HCT116 (cell line): Measurements from ENCODE around the gene TARS1.

Experiments
- ATF3 ChIP-seq: IDR thresholded peaks from 2 replicates; pipeline ENCODE4 v1.6.1; 2012
- CTCF ChIP-seq, 3 experiments: fragments of 200-600 bp in 1 of 3; sonication (generic) in 1 of 3; IDR thresholded peaks in 2 of 3; conservative IDR thresholded peaks in 1 of 3; 2 replicates each; pipeline ENCODE4 v1.5.1; 2012 to 2017; ENCODE audit warnings: low read depth in 2 of 3, low read length in 2 of 3, antibody characterized with exemption in 1 of 3, borderline replicate concordance in 1 of 3, control low read depth in 1 of 3, mild to moderate bottlenecking in 1 of 3, mixed read lengths in 1 of 3, mixed run types in 1 of 3, moderate library complexity in 1 of 3; ENCODE audit not compliant: insufficient read depth in 1 of 3
- EGR1 ChIP-seq: IDR thresholded peaks from 2 replicates; pipeline ENCODE4 v1.6.1; 2012; ENCODE audit warnings: low read depth
- EZH2phosphoT487 ChIP-seq: fragments of 200-600 bp; IDR thresholded peaks from 2 replicates; pipeline ENCODE4 v1.6.1; 2018; ENCODE audit warnings: antibody characterized with exemption, borderline replicate concordance
- POLR2A ChIP-seq: IDR thresholded peaks from 2 replicates; pipeline ENCODE4 v1.7.0; 2011; ENCODE audit warnings: borderline replicate concordance; ENCODE audit not compliant: insufficient read depth, insufficient read length; ENCODE audit errors: extremely low read depth
- REST ChIP-seq: IDR thresholded peaks from 2 replicates; pipeline ENCODE4 v1.6.1; 2012; ENCODE audit warnings: low read depth
- SIN3A ChIP-seq: IDR thresholded peaks from 2 replicates; pipeline ENCODE4 v1.6.1; 2012; ENCODE audit warnings: low read depth
- ZBTB33 ChIP-seq: IDR thresholded peaks from 2 replicates; pipeline ENCODE4 v1.6.1; 2011; ENCODE audit warnings: mild to moderate bottlenecking, low read length, moderate library complexity; ENCODE audit not compliant: insufficient replicate concordance; ENCODE audit errors: extremely low read depth

GRCh38 chr5:33487236-33487635, 46.5 kb downstream of the TARS1 start:
- TF ChIP-seq POLR2A: no peak
- no peak for TF ChIP-seq EZH2phosphoT487
- no peak for TF ChIP-seq CTCF (IDR thresholded peaks at IDR 0.05 in 2 of 3, conservative IDR thresholded peaks at IDR 0.05 in 1 of 3; ENCODE audit: borderline replicate concordance in 1 of 3, insufficient read depth in 1 of 3, low read depth in 2 of 3, low read length in 2 of 3)
- TF ChIP-seq ZBTB33: no peak
- TF ChIP-seq REST: no peak
- no peak for TF ChIP-seq SIN3A
- no peak for TF ChIP-seq ATF3
- TF ChIP-seq EGR1: no peak
